ENCODE data around the gene SMARCC2. TPM values are rescaled to one million over a fixed set of nuclear protein-coding genes. Genes with fewer than 3 reads are reported as not detected.
A peak's percentile ranks its signal among the peaks of the same experiment; 100 is the strongest.

SMARCC2 gene
- total RNA-seq, 1 experiment from 2014 or later: 99.7 TPM

- Histone ChIP-seq H3K36me3 (ENCODE audit: control insufficient read depth in 1 of 2, insufficient read depth in 2 of 2, low read length in 2 of 2) (peaks cover 38 to 59% of the 10 kb centered on the region in 2 experiments), H3K9ac (ENCODE audit: low read length) (no peak overlapping the region), H3K27me3 (ENCODE audit: insufficient read depth, low read length) (no peaks in the 10 kb centered on the region), H3K9me3 (ENCODE audit: control insufficient read depth in 1 of 2, insufficient read depth in 1 of 2, low read depth in 1 of 2, low read length in 2 of 2) (no peaks in the 10 kb centered on the region), H3K4me2 (ENCODE audit: low read length) (no peak overlapping the region), H3K27ac (ENCODE audit: low read depth, low read length) (no peak overlapping the region), H3K79me2 (ENCODE audit: insufficient read depth, low read length) (no peaks in the 10 kb centered on the region), H3K4me1 (ENCODE audit: control insufficient read depth in 1 of 2, insufficient read depth in 2 of 2, low read length in 2 of 2) (peaks cover 0 to 5% of the 10 kb centered on the region in 2 experiments; a peak in 2 of 4 replicates), H4K20me1 (ENCODE audit: insufficient read depth) (no peaks in the 10 kb centered on the region), H3K9me2 (ENCODE audit: insufficient read depth) (no peaks in the 10 kb centered on the region), H2AFZ (ENCODE audit: low read depth, low read length, poor library complexity, severe bottlenecking) (no peak overlapping the region), H3K4me3 (replicated peaks in 1 of 2; ENCODE audit: low read depth in 1 of 2, low read length in 2 of 2) (no peak overlapping the region)
- DNase-seq (ENCODE audit: low read depth, low spot score) (no peak), ATAC-seq (no peak)
- CTCF ChIA-PET: interaction anchor here (1.0 to 1.3 kb wide), 2 partner anchors 10 to 14 kb away, joined by 3 read pairs; partner anchors contain the start of genes ESYT1 and MYL6B
- no peak for TF ChIP-seq POLR2A (IDR thresholded peaks at IDR 0.05; ENCODE audit: borderline replicate concordance, extremely low read depth, insufficient read depth, insufficient read length)
- BruUV-seq (replicated peaks): no TSS peak
- RAD21 ChIA-PET (ENCODE audit: low non-redundant PET in 1 of 2, low total read pairs in 2 of 2, uncharacterized antibody in 2 of 2, unreplicated experiment in 2 of 2): no interaction called here
- intact Hi-C loops (cut with micrococcal nuclease): no loop called here
- POLR2A ChIA-PET: interaction anchor here (3.8 kb wide), 1 partner anchor 14 kb away, joined by 14 read pairs; the partner anchor contains the start of gene ESYT1
These were observed 47.1 kb downstream of the SMARCC2 start for GRCh38 chr12:56141946-56142784.

GRCh38 chr12:56137853-56138571, 51.3 kb downstream of the SMARCC2 start:
- H3K79me2 ChIP-seq (ENCODE audit: insufficient read depth, low read length): no peaks in the 10 kb centered on the region
- no peak overlapping the region for H3K9ac ChIP-seq (ENCODE audit: low read length)
- H3K36me3 ChIP-seq (ENCODE audit: control insufficient read depth in 1 of 2, insufficient read depth in 2 of 2, low read length in 2 of 2): peaks cover 40 to 70% of the 10 kb centered on the region in 2 experiments
- POLR2A ChIA-PET: interaction anchor here (0.9 kb wide), 1 partner anchor 10 kb away, joined by 3 read pairs; the partner anchor contains the start of gene ESYT1
- no peak overlapping the region for H3K4me3 ChIP-seq (replicated peaks in 1 of 2; ENCODE audit: low read depth in 1 of 2, low read length in 2 of 2)
- TSS peak; percentile 4 for BruUV-seq (replicated peaks)
- no peaks in the 10 kb centered on the region for H3K4me1 ChIP-seq (ENCODE audit: control insufficient read depth in 1 of 2, insufficient read depth in 2 of 2, low read length in 2 of 2)
- H2AFZ ChIP-seq (ENCODE audit: low read depth, low read length, poor library complexity, severe bottlenecking): no peak overlapping the region
- ATAC-seq (no peak), DNase-seq (ENCODE audit: low read depth, low spot score) (no peak)
- H3K27ac ChIP-seq (ENCODE audit: low read depth, low read length): no peak overlapping the region
- TF ChIP-seq EZH2 (IDR thresholded peaks at IDR 0.05): no peak
- TF ChIP-seq, protein P1, sequence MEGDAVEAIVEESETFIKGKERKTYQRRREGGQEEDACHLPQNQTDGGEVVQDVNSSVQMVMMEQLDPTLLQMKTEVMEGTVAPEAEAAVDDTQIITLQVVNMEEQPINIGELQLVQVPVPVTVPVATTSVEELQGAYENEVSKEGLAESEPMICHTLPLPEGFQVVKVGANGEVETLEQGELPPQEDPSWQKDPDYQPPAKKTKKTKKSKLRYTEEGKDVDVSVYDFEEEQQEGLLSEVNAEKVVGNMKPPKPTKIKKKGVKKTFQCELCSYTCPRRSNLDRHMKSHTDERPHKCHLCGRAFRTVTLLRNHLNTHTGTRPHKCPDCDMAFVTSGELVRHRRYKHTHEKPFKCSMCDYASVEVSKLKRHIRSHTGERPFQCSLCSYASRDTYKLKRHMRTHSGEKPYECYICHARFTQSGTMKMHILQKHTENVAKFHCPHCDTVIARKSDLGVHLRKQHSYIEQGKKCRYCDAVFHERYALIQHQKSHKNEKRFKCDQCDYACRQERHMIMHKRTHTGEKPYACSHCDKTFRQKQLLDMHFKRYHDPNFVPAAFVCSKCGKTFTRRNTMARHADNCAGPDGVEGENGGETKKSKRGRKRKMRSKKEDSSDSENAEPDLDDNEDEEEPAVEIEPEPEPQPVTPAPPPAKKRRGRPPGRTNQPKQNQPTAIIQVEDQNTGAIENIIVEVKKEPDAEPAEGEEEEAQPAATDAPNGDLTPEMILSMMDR (IDR thresholded peaks at IDR 0.05 in 2 of 3, conservative IDR thresholded peaks at IDR 0.05 in 1 of 3; ENCODE audit: borderline replicate concordance in 1 of 3, insufficient read depth in 1 of 3, low read depth in 2 of 3, low read length in 2 of 3): no peak
- no peak for TF ChIP-seq REST (IDR thresholded peaks at IDR 0.05; ENCODE audit: low read depth)
- no peak for TF ChIP-seq EGR1 (IDR thresholded peaks at IDR 0.05; ENCODE audit: low read depth)
- TF ChIP-seq ZFX (IDR thresholded peaks at IDR 0.05): no peak
- TF ChIP-seq, protein P2, sequence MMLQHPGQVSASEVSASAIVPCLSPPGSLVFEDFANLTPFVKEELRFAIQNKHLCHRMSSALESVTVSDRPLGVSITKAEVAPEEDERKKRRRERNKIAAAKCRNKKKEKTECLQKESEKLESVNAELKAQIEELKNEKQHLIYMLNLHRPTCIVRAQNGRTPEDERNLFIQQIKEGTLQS (IDR thresholded peaks at IDR 0.05): no peak
- no peak for TF ChIP-seq SP1 (IDR thresholded peaks at IDR 0.05; ENCODE audit: low read depth)
- intact Hi-C loops (cut with micrococcal nuclease): no loop called here
- CTCF ChIA-PET: no interaction called here
- H3K9me3 ChIP-seq (ENCODE audit: control insufficient read depth in 1 of 2, insufficient read depth in 1 of 2, low read depth in 1 of 2, low read length in 2 of 2): no peaks in the 10 kb centered on the region
- no peaks in the 10 kb centered on the region for H3K27me3 ChIP-seq (ENCODE audit: insufficient read depth, low read length)
- RAD21 ChIA-PET (ENCODE audit: low non-redundant PET in 1 of 2, low total read pairs in 2 of 2, uncharacterized antibody in 2 of 2, unreplicated experiment in 2 of 2): no interaction called here
- no peaks in the 10 kb centered on the region for H4K20me1 ChIP-seq (ENCODE audit: insufficient read depth)
- H3K9me2 ChIP-seq (ENCODE audit: insufficient read depth): no peaks in the 10 kb centered on the region
- no peak overlapping the region for H3K4me2 ChIP-seq (ENCODE audit: low read length)
